Renal pelvis (tissue), 4 donors: ENCODE data around the gene FYB1. TPM values are rescaled to one million over a fixed set of nuclear protein-coding genes. Genes with fewer than 3 reads are reported as not detected.
A peak's percentile ranks its signal among the peaks of the same experiment; 100 is the strongest.
"Not testable (repeated sequence)": the region's sequence is repeated elsewhere in the genome, so short reads cannot be mapped to it uniquely, and the experiment has no call there.

Experiments
- DNase-seq: peaks from one replicate; pipeline ENCODE4 v3.0.0-alpha.2; 2013
- polyA plus RNA-seq, 3 donors: library from polyadenylated mRNA; unstranded; fragments of 120-200 nt; gene quantifications; one replicate each; pipeline ENCODE4 v1.2.1, GENCODE V29; 2013; ENCODE audit not compliant: insufficient read length in 3 of 3

FYB1 gene
- polyA plus RNA-seq, 3 donors: 3.7 to 4.8 (median 4.1) TPM

GRCh38 chr5:39231705-39232525 lies 12.6 kb upstream of the FYB1 start:
- DNase-seq: no peak

DNA sequence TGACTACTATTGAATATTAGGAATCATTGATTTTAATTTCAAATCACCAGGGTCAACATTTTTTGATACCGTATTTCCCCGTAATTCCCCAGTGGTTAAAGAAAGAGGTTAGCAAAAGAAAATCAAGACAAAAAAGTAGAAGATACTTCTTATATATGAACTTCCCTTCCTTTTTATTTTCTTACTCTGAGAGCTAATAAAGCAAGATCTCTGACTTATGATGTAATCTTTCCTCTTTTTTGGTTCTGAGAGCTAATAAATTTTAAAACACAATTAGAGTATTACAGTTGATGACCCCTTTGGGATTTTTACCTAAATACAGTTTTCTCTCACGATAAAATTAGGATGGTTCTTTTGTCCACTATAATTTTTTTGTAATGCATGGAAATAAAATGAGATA lies 9.2 kb upstream of the FYB1 start:
- DNase-seq: no peak

- DNase-seq: no peak
Measured at GRCh38 chr5:39226558-39226957, 7.2 kb upstream of the FYB1 start.

- DNase-seq: no peak
Measured at GRCh38 chr5:39226100-39226451, 6.7 kb upstream of the FYB1 start.

GRCh38 chr5:39225405-39226099 lies 6.2 kb upstream of the FYB1 start:
- no peak for DNase-seq

DNA sequence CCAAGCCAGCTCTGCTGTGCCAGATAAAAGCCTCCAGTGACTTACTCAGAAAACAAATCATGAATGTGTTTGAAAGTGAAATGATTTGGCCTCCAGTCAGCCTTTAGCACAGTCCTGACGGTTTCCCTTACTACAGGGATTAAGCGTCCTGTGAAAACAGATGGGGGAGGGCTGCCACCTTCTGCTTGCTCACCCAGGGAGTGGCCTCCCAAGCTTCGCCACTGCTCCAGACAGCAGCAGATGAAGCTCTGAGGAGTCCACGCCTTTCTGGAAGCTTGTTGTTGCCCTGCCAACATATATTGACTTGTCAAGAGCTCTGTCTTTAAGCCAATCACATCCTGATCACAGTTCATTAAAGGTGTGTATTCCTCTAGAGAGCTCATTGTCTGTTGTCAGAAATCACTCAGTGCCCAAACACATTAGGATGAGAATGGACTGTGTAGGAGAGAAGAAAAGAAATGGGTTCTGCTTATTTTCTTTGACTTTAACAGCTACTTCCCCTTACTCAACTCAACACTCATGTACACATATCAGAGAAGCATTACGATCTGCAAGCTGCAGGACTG lies 4.9 kb upstream of the FYB1 start:
- DNase-seq: no peak

GRCh38 chr5:39223565-39224156 lies 4.3 kb upstream of the FYB1 start:
- DNase-seq: no peak

DNA sequence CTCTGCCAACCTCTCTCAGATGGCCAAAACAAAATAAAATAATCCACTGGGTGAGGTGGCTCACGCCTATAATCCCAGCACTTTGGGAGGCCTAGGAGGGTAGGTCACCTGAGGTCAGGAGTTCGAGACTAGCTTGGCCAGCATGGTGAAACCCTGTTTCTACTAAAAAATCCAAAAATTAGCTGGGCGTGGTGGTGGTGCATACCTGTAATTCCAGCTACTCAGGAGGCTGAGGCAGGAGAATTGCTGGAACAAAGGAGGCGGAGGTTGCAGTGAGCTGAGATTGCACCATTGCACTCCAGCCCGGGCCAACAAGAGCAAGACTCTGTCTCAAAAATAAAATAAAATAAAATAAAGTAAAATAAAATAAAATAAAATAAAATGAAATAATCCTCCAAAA lies 2.3 kb upstream of the FYB1 start:
- DNase-seq: not testable (repeated sequence)

DNA sequence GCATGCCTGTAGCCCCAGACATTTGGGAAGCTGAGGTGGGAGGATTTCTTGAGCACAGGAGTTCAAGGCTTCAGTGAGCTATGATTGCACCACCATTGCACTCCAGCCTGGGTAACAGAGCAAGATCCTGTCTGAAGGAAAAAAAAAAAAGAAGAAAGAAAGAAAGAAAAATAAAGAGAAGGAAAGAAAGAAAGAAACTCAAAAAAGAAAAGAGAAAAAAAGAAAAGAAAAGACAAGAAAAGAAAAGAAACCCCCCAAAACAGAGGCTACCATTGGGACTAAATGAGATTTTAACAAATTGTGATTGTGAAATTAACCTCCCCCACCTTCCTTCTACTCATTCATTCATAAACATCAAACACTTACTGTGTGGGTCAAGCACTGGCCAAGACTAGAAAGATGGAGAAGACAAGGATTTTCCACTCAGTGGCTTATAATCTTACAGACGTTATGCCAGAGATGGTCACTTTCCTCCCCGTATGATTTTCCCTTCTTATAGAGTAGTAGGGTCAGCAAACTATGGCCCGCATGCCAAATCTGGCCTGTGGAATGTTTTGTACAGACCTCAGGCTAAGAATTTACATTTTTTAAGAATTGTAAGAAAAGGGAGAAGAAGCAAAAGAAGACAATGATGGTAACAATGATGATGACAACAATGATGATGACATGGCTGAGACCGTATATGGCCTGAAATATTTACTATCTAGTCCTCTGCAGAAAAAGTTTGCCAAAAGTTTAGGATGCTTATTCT lies 1.1 kb upstream of the FYB1 start:
- DNase-seq: no peak

- peak; percentile 45 for DNase-seq
Measured at GRCh38 chr5:39218482-39219402, 621 bp downstream of the FYB1 start.

- peak; percentile 75 for DNase-seq
Measured at GRCh38 chr5:39217365-39218281, 1.7 kb downstream of the FYB1 start.

DNA sequence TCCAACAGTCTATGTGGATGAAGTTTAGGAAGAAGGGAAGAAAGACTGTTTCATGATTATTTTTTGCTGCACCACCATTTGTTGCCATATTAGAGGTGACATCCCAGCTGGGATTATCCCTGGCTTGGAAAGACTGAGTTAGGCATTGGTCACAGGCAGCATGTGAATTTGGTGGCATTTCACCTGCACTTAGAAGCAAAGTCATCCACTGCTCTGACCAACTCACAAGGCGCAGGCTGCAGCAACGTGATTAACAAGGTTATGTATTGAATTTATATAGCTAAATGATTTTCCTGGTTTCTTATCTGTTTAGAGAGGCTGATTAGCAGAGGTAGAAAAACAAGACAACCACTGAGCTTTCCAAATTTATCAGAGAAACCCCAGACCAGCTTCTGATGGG lies 2.7 kb downstream of the FYB1 start:
- no peak for DNase-seq

DNA sequence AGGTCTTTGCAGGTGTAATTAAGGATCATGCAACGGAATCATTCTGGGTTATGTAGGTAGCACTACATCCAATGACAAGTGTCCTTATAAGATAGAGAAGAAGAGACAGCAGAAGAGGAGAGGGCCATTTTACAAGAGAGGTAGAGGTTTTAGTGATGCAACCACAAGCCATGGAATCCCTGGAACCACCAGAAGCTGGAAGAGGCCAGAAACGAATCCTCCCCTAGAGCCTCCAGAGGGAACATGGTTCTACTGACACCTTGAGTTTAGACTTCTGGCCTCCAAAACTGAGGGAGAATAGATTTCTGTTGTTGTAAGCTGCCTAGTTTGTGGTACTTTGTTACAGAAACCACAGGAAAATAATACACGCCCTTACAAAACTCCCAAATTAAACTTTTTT lies 3.5 kb downstream of the FYB1 start:
- no peak for DNase-seq

GRCh38 chr5:39214912-39215709 lies 4.3 kb downstream of the FYB1 start:
- DNase-seq: no peak

DNA sequence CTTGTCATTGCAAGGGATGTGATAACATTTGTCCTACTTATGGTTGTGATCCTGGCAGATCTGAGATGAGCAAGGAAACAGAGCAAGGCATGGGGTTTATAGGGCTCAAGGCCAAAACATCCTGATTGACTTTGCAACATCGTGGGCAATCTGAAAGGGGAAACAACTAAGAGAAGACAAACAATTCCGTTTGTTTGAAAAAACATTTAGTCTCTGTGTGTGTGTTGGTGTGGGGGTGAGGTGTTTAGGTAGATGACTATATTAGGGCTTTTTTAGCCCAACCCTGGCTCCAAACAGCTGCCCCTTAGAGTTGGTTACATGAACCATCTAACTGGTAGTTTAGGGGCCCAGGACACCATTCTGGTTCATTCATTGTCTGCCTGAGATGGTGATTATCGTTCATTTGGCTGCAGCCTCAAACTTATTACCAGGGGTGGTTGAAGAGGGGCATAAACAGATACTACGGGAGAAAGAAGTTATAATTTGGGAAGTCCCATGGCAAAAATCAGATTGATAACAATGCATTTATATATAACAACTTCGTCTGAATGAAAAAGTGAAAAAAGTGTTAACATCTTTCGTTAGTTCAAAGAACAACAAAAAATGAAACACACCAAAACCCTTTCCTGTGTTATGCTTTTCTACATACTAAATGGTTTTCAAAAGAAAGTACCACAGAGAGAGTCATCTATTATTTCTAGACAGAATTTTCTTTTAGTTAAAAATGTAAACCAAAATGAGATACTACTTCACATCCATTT lies 5.7 kb downstream of the FYB1 start:
- no peak for DNase-seq

GRCh38 chr5:39211773-39212172 lies 7.6 kb downstream of the FYB1 start:
- no peak for DNase-seq

DNA sequence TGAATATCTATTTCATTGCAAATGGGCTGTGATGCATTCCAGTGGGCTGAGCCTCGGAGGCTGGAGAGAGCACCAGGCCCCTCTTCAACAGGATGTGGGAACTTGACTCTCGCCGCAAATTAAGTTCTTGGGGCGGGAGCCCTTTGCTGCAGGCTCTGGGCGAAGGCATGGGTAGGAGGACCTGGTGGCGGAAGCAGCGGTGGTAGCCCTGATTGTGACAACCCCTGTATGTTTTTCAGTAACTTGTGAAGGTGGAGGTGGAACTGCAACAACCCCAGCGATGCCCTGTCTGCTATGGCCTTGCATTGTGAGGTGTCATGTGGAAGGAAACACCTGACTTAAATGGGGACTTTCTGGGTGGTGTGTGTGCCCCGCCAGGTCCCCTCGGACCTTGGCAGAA lies 9.4 kb downstream of the FYB1 start:
- DNase-seq: no peak

DNA sequence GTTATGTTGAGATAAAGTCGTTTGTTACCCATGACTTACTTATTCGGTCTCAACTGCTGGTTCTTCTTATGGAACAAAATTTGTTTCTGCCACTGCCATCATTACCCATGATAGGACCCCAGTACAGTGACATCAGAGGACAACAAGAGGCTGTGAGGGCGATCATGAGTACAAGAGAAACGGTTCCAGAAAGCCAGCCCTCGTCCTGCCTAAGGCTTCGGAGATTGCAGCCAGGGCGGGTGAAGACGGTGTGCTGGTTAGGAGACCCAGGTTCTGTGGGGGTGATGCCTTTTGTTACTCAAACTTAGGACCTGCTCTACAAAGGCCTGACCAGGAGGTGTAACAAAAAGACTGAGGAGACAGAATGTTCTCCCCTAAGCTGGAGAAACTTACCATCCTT lies 10.9 kb downstream of the FYB1 start:
- DNase-seq: no peak
